Activated naive CD4-positive, alpha-beta T cell (primary cell): ENCODE results near the gene RHBDF1.

Source experiments
- DNase-seq, 4 experiments: peaks; one replicate each; lab custom pipeline; 2025; lab: John Stamatoyannopoulos, UW

RHBDF1 gene

GRCh38 chr16:72561-73548 lies at the start of gene RHBDF1:
RHBDF1 (minus strand) TSS chr16:72631; CDS start chr16:65015, 7,616 bp downstream.
- DNase-seq, result no peak

GRCh38 chr16:120756-121155 lies 48.3 kb upstream of the RHBDF1 start:
- DNase-seq, result no peak

- no peak for DNase-seq
Measured at GRCh38 chr16:119835-120491, 47.5 kb upstream of the RHBDF1 start.

GRCh38 chr16:119295-119694 lies 46.9 kb upstream of the RHBDF1 start:
- no peak for DNase-seq

GRCh38 chr16:118857-119256 lies 46.4 kb upstream of the RHBDF1 start:
- no peak for DNase-seq

GRCh38 chr16:117379-118365 lies 45.2 kb upstream of the RHBDF1 start:
- peak; percentile 18 to 63 (median 40) for DNase-seq

- no peak for DNase-seq
Measured at GRCh38 chr16:116015-116414, 43.6 kb upstream of the RHBDF1 start.

GRCh38 chr16:114327-114726 lies 41.9 kb upstream of the RHBDF1 start:
- no peak for DNase-seq

- DNase-seq, result no peak
Measured at GRCh38 chr16:112153-112840, 39.9 kb upstream of the RHBDF1 start.

GRCh38 chr16:106623-107324 lies 34.3 kb upstream of the RHBDF1 start:
- DNase-seq, result peak in 2 of 4 experiments; percentile 16 to 26

GRCh38 chr16:105521-105920 lies 33.1 kb upstream of the RHBDF1 start:
- DNase-seq, result no peak

- no peak for DNase-seq
Measured at GRCh38 chr16:104928-105327, 32.5 kb upstream of the RHBDF1 start.

- DNase-seq, result no peak
Measured at GRCh38 chr16:104355-104754, 31.9 kb upstream of the RHBDF1 start.

- DNase-seq, result no peak
Measured at GRCh38 chr16:102060-102855, 29.8 kb upstream of the RHBDF1 start.

GRCh38 chr16:101586-101985 lies 29.2 kb upstream of the RHBDF1 start:
- no peak for DNase-seq

- DNase-seq, result no peak
Measured at GRCh38 chr16:100989-101388, 28.6 kb upstream of the RHBDF1 start.

- DNase-seq, result no peak
Measured at GRCh38 chr16:97822-98221, 25.4 kb upstream of the RHBDF1 start.

- peak; percentile 68 to 82 (median 74) for DNase-seq
Measured at GRCh38 chr16:96935-97381, 24.5 kb upstream of the RHBDF1 start.

GRCh38 chr16:94918-95265 lies 22.5 kb upstream of the RHBDF1 start:
- DNase-seq, result no peak
